LNCaP clone FGC (cell line): ENCODE data around the gene SLC25A47.
"Not testable (repeated sequence)": the region's sequence is repeated elsewhere in the genome, so short reads cannot be mapped to it uniquely, and the experiment has no call there.

Experiments
- DNase-seq: peaks from one replicate; pipeline ENCODE4 v3.0.0-alpha.2; 2011; ENCODE audit warnings: low read depth
- H3K4me3 ChIP-seq: 2 replicates; pipeline ENCODE4 v1.5.1; 2011; ENCODE audit warnings: mild to moderate bottlenecking, low read depth, low read length, control low read depth
- TF ChIP-seq, protein P1 (sequence below): IDR thresholded peaks from 2 replicates; pipeline ENCODE4 v1.5.1; 2012; ENCODE audit warnings: mild to moderate bottlenecking; ENCODE audit not compliant: control insufficient read depth, insufficient read depth; ENCODE audit errors: extremely low read depth

SLC25A47 gene

DNA sequence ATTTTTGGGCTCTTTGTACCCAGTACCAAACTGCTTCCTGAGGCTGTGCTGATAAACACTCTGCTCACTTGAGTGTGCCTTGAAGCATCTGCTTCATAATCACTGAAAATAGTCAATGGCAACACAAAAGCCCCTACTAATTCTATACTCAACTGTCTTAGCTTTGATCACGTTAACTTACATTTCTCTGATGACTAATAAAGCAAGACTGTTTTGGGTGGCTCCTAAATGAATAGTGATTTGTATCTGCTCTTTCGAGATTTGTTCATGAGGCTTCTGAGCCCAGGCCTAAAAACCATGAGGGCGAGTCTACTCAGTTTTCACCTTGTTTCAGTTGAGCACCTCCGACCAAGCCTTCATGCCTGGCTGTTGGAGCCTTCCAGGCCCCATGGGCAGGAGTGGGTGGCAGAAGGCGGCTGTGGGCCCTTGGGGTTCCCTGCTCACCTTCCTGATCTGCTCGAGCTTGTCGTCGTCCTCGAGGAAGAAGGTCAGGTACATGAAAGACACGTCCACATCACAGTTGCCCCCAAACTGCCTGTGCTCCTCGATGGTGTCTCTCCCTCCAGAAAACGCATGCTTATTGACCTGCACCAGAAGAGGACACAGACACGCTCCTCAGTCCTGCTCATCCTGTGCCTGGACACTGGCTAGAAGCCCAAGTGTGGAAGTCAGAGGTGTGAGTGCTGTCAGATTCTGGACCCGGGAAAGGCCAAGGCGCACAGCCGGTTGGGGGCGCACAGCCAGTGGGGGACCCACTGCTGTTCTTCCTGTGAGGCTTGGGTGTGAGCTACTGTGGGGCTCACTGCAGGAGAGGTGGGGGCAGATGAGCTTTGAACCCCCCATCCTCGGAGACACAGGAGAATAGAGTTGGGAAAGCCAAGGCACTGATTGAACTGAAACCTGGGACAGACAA, 13.7 kb downstream of the SLC25A47 start:
- no peak overlapping the region for H3K4me3 ChIP-seq
- TF ChIP-seq, protein P1, sequence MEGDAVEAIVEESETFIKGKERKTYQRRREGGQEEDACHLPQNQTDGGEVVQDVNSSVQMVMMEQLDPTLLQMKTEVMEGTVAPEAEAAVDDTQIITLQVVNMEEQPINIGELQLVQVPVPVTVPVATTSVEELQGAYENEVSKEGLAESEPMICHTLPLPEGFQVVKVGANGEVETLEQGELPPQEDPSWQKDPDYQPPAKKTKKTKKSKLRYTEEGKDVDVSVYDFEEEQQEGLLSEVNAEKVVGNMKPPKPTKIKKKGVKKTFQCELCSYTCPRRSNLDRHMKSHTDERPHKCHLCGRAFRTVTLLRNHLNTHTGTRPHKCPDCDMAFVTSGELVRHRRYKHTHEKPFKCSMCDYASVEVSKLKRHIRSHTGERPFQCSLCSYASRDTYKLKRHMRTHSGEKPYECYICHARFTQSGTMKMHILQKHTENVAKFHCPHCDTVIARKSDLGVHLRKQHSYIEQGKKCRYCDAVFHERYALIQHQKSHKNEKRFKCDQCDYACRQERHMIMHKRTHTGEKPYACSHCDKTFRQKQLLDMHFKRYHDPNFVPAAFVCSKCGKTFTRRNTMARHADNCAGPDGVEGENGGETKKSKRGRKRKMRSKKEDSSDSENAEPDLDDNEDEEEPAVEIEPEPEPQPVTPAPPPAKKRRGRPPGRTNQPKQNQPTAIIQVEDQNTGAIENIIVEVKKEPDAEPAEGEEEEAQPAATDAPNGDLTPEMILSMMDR, result no peak
- no peak for DNase-seq

DNA sequence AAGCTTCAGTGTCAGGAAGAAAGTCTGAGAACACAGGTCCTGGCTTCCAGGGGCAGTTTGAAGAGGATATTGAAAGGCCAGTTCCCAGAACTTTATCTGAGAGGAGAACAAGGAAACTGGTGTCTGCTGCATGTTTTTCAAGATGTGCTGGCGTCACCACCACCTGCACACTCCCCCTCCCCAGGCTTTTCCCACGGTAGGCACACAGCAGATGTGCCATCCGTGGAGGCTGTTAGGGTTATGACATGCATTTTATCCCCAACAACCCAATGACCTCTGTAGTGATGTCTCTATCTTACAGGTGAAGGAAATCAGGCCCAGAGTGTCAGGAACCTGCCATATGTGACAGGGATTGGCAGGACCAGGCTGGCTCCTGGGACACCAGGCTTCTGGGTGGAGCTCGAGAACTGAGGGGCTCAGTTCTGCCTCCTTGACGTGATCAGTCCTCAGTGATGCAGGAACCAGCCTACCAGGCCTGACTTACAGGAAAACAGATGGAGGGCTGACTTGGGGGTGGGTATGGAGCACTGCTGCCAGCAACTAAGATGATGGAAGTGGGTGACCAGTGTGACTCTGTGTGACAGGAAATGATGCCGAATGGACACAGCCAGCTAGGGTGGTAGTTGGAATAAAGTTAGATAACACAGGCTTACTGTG, 16.8 kb downstream of the SLC25A47 start:
- H3K4me3 ChIP-seq, result no peak overlapping the region
- TF ChIP-seq, protein P1, result no peak
- no peak for DNase-seq

DNA sequence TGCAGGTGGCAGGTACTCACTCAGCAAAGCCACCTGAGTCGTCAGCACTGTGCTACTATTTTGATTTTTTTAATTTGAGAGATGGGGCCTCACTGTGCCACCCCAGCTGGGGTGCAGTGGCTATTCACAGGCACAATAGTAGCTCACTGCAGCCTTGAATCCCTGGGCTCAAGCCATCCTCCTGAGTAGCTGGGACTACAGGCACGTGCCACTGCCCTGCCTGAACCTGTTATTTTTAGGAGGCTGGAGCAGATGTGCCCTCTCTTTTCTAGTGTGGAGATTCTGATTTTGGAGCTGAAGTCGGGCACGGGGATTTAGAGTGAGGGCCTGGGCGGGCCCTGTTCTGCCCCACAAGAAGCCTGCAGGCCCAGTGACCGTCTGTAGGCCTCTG, 17.3 kb downstream of the SLC25A47 start:
- no peak for DNase-seq
- TF ChIP-seq, protein P1, result no peak
- H3K4me3 ChIP-seq, result no peak overlapping the region

DNA sequence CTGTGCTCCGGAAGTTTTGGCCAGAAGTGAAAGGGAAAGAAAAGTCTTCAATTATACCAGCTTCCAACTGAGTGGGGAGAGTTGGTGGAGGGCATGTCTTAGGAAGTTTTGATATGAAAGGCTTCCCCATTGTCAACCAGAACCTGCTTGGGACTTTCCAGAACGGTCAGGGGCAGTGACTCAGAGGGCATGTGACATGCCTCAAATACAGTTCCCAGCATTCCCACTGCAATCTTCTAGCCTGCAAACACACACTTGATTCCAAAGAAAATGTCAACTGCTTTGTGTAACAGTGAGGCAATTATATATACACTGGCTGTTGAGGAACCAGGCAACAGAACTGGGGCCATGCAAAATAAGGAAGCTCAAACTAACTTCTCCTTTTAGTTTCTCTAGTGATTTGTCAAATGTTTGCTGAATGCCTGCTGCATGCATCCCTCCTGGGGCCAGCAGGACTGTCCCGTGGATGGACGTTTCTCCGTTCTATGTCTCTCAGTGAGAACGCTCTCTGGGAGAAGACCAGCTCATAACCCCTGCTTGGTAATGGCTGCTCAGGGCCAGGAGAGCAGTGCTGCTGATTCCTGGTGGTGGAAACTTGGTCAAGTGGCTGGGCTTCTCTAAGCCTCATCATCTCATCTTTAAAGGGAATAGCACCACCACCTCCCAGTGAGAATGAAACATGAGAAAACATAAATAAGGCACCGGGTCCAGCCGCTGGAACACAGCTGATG, 18.3 kb downstream of the SLC25A47 start:
- TF ChIP-seq, protein P1, result no peak

DNA sequence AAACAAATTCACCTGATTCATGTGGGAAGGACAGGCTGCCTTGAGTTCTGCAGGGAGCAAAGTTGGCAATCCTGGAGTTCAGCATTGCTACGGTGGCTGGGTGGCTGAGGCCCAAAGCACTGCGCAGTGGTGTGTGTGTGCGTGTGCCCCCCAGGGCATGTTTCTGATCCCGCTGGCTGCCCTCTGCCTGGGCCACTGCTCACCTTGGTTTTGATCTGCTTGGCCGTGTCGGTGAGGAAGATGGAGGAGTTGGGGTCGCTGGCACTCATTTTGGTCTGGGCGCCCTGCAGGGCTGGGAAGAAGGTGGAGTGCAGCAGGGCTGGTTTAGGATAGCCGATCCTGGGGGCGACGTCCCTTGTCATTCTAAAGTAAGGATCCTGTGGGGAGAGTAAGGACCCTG, 19.1 kb downstream of the SLC25A47 start:
- TF ChIP-seq, protein P1, result no peak
- no peak for DNase-seq

More for the DNA sequence above, 18.3 kb downstream of the SLC25A47 start:
- no peak for DNase-seq
- H3K4me3 ChIP-seq, result no peak overlapping the region

DNA sequence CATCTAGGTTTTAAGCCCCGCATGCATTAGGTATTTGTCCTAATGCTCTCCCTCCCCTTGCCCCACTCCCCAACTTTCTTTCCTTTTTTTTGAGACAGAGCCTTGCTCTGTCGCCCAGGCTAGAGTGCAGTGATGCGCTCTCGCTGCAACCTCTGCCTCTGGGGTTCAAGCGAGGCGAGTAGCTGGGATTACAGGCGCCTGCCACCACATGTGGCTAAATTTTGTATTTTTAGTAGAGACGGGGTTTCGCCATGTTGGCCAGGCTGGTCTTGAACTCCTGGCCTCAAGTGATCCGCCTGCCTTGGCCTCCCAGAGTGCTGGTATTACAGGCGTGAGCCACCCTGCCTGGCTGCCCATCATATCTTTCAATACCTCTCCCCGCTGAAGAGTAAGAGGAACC, 19.7 kb downstream of the SLC25A47 start:
- DNase-seq, result not testable (repeated sequence)

More for the DNA sequence above, 19.1 kb downstream of the SLC25A47 start:
- no peak overlapping the region for H3K4me3 ChIP-seq

DNA sequence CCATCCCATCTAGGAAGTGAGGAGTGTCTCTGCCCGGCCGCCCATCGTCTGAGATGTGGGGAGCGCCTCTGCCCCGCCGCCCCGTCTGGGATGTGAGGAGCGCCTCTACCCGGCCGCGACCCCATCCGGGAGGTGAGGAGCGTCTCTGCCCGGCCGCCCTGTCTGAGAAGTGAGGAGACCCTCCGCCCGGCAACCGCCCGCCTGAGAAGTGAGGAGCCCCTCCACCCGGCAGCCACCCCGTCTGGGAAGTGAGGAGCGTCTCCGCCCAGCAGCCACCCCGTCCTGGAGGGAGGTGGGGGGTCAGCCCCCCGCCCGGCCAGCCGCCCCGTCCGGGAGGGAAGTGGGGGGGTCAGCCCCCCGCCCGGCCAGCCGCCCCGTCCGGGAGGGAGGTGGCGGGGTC, 21.5 kb downstream of the SLC25A47 start:
- DNase-seq, H3K4me3 ChIP-seq: not testable (repeated sequence)

More for the DNA sequence above, 19.7 kb downstream of the SLC25A47 start:
- not testable (repeated sequence) for H3K4me3 ChIP-seq
